Aorta (tissue), 5 donors: ENCODE measurements around the gene UBASH3B. TPM values are rescaled to one million over a fixed set of nuclear protein-coding genes. Genes with fewer than 3 reads are reported as not detected.
"Not testable (repeated sequence)": the region's sequence is repeated elsewhere in the genome, so short reads cannot be mapped to it uniquely, and the experiment has no call there.

Experiments used
- ATAC-seq: fragments of 200-7000 bp; cut with Tn5 transposase; one replicate; pipeline ENCODE4 v1.9.1; 2022; ENCODE audit warnings: moderate library complexity; ENCODE audit not compliant: low FRiP score
- DNase-seq, 2 donors: peaks; one replicate each; pipeline ENCODE4 v3.0.0-alpha.2; 2020
- H3K27ac ChIP-seq, 2 donors: one replicate each; pipeline ENCODE4 v1.5.1; 2013; ENCODE audit warnings: low read length in 2 of 2, mild to moderate bottlenecking in 2 of 2, moderate library complexity in 2 of 2, control low read depth in 1 of 2, inconsistent platforms in 1 of 2, low read depth in 1 of 2
- H3K27me3 ChIP-seq, 2 donors: one replicate each; pipeline ENCODE4 v1.6.1; 2013; ENCODE audit warnings: control low read depth in 1 of 2, low read length in 1 of 2, mild to moderate bottlenecking in 1 of 2, moderate library complexity in 1 of 2; ENCODE audit not compliant: insufficient read depth in 2 of 2, control insufficient read depth in 1 of 2
- H3K36me3 ChIP-seq, 2 donors: one replicate each; pipeline ENCODE4 v1.6.1; 2013; ENCODE audit warnings: control low read depth in 1 of 2, low read length in 1 of 2, mild to moderate bottlenecking in 1 of 2; ENCODE audit not compliant: insufficient read depth in 2 of 2, control insufficient read depth in 1 of 2
- H3K4me1 ChIP-seq, 2 donors: one replicate each; pipeline ENCODE4 v1.6.1; 2013; ENCODE audit warnings: low read length in 2 of 2, control low read depth in 1 of 2, mild to moderate bottlenecking in 1 of 2, moderate library complexity in 1 of 2; ENCODE audit not compliant: insufficient read depth in 2 of 2, control insufficient read depth in 1 of 2
- H3K4me3 ChIP-seq, 2 donors: one replicate each; pipeline ENCODE4 v1.5.1; 2013; ENCODE audit warnings: low read length in 2 of 2, control low read depth in 1 of 2, mild to moderate bottlenecking in 1 of 2
- H3K9me3 ChIP-seq: one replicate; pipeline ENCODE4 v1.6.1; 2013; ENCODE audit warnings: mild to moderate bottlenecking, low read length; ENCODE audit not compliant: control insufficient read depth
- WGBS, 2 donors: extraction: QIAGEN DNeasy Blood & Tissue Kit; methylation state at CpG; one replicate each; pipeline ENCODE4 v1.1.7; 2013; 5-methylcytosine and 5-hydroxymethylcytosine counted together
- intact Hi-C, 2 donors: fragments of 100-400 bp; cut with DNase I; formaldehyde crosslinking; loops; one replicate each; pipeline versions ENCODE4 v1.14.2 to v1.15.0; 2022
- long read RNA-seq, 2 donors: library from polyadenylated mRNA; unstranded; transcript quantifications; one replicate each; pipeline ENCODE4 v2.0.0, GENCODE V29; 2020 to 2021
- polyA plus RNA-seq, 2 donors: library from polyadenylated mRNA; stranded (reverse); fragments of 200-250 nt; gene quantifications; one replicate each; pipeline ENCODE4 v1.2.3, GENCODE V29; 2013
- total RNA-seq, 2 donors: library from RNA; stranded (reverse); fragmentation: NEBNext Ultra II Directional; extraction: Animal tissue kit (Norgen Biotek cat#: 25700); gene quantifications; one replicate each; pipeline ENCODE4 v1.2.1, GENCODE V29; 2021
- donor health status: healthy with polysubstance abuse.
- donor health status: Bipolar disorder and iron deficiency.
- donor health status: DM: no; HTN: no; CAD: no.
- donor health status: DM: no; HTN: no; CAD: no.
- donor health status: DM: yes; HTN: yes; CAD: no.

UBASH3B gene
- total RNA-seq (10 to 100 TPM; 11.1 to 15.1 TPM), polyA plus RNA-seq (1 to 10 TPM in 1 of 2 donors, under 1 TPM in 1; 0.28 to 1.0 TPM)
- long read RNA-seq, donor 1, partial matches to known transcripts: 3 of 12 reads
- long read RNA-seq, donor 1, other reads (novel, unspliced or antisense): 9 of 12 reads
- long read RNA-seq, donor 2, partial matches to known transcripts: 0 of 6 reads
- long read RNA-seq, donor 2, other reads (novel, unspliced or antisense): 6 of 6 reads

- peak within 1 kb of the TSS in 1 of 2 donors; percentile 54 for H3K27ac ChIP-seq
- no peaks in the 10 kb centered on the region for H3K4me1 ChIP-seq
- H3K27me3 ChIP-seq: no peaks in the 10 kb centered on the region
- H3K4me3 ChIP-seq: peak within 1 kb of the TSS; percentile 41 to 67
- no peaks in the 10 kb centered on the region for H3K36me3 ChIP-seq
- DNase-seq: peak; percentile 86 to 92
- WGBS, 2 donors: 0 to 1% methylated on average over 39 of the region's 39 CpGs
- peak; percentile 87 for ATAC-seq
- intact Hi-C loops: no loop called here
- H3K9me3 ChIP-seq: no peaks in the 10 kb centered on the region
Measured at GRCh38 chr11:122655527-122656072, at the start of gene UBASH3B. UBASH3B (plus strand) TSS chr11:122655722; CDS start chr11:122656050, 328 bp downstream.

GRCh38 chr11:122607162-122607561 is 48.4 kb upstream of the UBASH3B start:
- 45 to 72% methylated on average over 2 of the region's 2 CpGs for WGBS, 2 donors
- H3K36me3 ChIP-seq, H3K4me1 ChIP-seq, H3K4me3 ChIP-seq, H3K9me3 ChIP-seq, DNase-seq, H3K27me3 ChIP-seq, intact Hi-C loops, H3K27ac ChIP-seq, ATAC-seq: not testable (repeated sequence)

- Histone ChIP-seq H3K27ac (no peak overlapping the region), H3K4me3 (no peak overlapping the region), H3K27me3 (no peaks in the 10 kb centered on the region), H3K9me3 (no peaks in the 10 kb centered on the region), H3K36me3 (no peaks in the 10 kb centered on the region), H3K4me1 (no peaks in the 10 kb centered on the region)
- intact Hi-C loops: no loop called here
- WGBS, 2 donors: 94 to 95% methylated on average over 7 of the region's 7 CpGs
- ATAC-seq: no peak
- DNase-seq: no peak
Measured at GRCh38 chr11:122612123-122612824, 43.2 kb upstream of the UBASH3B start.

- intact Hi-C loops: no loop called here
- no peaks in the 10 kb centered on the region for H3K36me3 ChIP-seq
- no peak overlapping the region for H3K27ac ChIP-seq
- DNase-seq (no peak), ATAC-seq (no peak)
- no peaks in the 10 kb centered on the region for H3K27me3 ChIP-seq
- H3K4me3 ChIP-seq: no peak overlapping the region
- H3K9me3 ChIP-seq: no peaks in the 10 kb centered on the region
- WGBS, 2 donors: 61 to 66% methylated on average over 4 of the region's 4 CpGs
- H3K4me1 ChIP-seq: no peaks in the 10 kb centered on the region
Measured at GRCh38 chr11:122616718-122617117, 38.8 kb upstream of the UBASH3B start.

- Histone ChIP-seq H3K27ac (no peak overlapping the region), H3K36me3 (no peaks in the 10 kb centered on the region), H3K27me3 (no peaks in the 10 kb centered on the region), H3K9me3 (no peaks in the 10 kb centered on the region), H3K4me1 (no peaks in the 10 kb centered on the region), H3K4me3 (no peak overlapping the region)
- ATAC-seq (no peak), DNase-seq (no peak)
- intact Hi-C loops: no loop called here
- 92 to 96% methylated on average over 5 of the region's 5 CpGs for WGBS, 2 donors
Measured at GRCh38 chr11:122617297-122617696, 38.2 kb upstream of the UBASH3B start.

GRCh38 chr11:122617926-122618325 is 37.6 kb upstream of the UBASH3B start:
- no peak overlapping the region for H3K27ac ChIP-seq
- H3K4me1 ChIP-seq: no peaks in the 10 kb centered on the region
- DNase-seq (no peak), ATAC-seq (no peak)
- H3K4me3 ChIP-seq: no peak overlapping the region
- no peaks in the 10 kb centered on the region for H3K9me3 ChIP-seq
- intact Hi-C loops: no loop called here
- H3K27me3 ChIP-seq: no peaks in the 10 kb centered on the region
- WGBS, 2 donors: 83 to 87% methylated on average over 6 of the region's 6 CpGs
- no peaks in the 10 kb centered on the region for H3K36me3 ChIP-seq

- 93 to 96% methylated on average over 19 of the region's 19 CpGs for WGBS, 2 donors
- no peak for DNase-seq
- no peaks in the 10 kb centered on the region for H3K9me3 ChIP-seq
- no peak overlapping the region for H3K27ac ChIP-seq
- H3K36me3 ChIP-seq: no peaks in the 10 kb centered on the region
- ATAC-seq: no peak
- no peaks in the 10 kb centered on the region for H3K4me1 ChIP-seq
- no peaks in the 10 kb centered on the region for H3K27me3 ChIP-seq
- intact Hi-C loops: no loop called here
- H3K4me3 ChIP-seq: no peak overlapping the region
Measured at GRCh38 chr11:122618927-122619326, 36.6 kb upstream of the UBASH3B start.

GRCh38 chr11:122619757-122620156 is 35.8 kb upstream of the UBASH3B start:
- Histone ChIP-seq H3K27me3 (no peaks in the 10 kb centered on the region), H3K9me3 (no peaks in the 10 kb centered on the region), H3K27ac (no peak overlapping the region), H3K4me1 (no peaks in the 10 kb centered on the region), H3K4me3 (no peak overlapping the region), H3K36me3 (no peaks in the 10 kb centered on the region)
- no peak for DNase-seq
- intact Hi-C loops: no loop called here
- ATAC-seq: no peak
- 94 to 98% methylated on average over 3 of the region's 3 CpGs for WGBS, 2 donors

- not testable (repeated sequence) for H3K27ac ChIP-seq
Measured at GRCh38 chr11:122625501-122625900, 30.0 kb upstream of the UBASH3B start.

More at GRCh38 chr11:122625501-122625900, 30.0 kb upstream of the UBASH3B start:
- ATAC-seq, H3K36me3 ChIP-seq, DNase-seq, H3K9me3 ChIP-seq, H3K4me1 ChIP-seq, H3K27me3 ChIP-seq, intact Hi-C loops, H3K4me3 ChIP-seq: not testable (repeated sequence)
- WGBS, 2 donors: 73 to 78% methylated on average over 7 of the region's 7 CpGs
